K562 (cell line): Measurements from ENCODE around the gene MSX1. TPM values are rescaled to one million over a fixed set of nuclear protein-coding genes. Genes with fewer than 3 reads are reported as not detected.

Experiments used
- ATAC-seq: fragments of 200-7000 bp; cut with Tn5 transposase; 3 replicates; pipeline ENCODE4 v1.9.1; 2020; ENCODE audit warnings: moderate library complexity
- BruUV-seq: library from RNA; stranded (reverse); fragments of 400-500 nt; replicated peaks from 2 replicates; lab custom pipeline; 2021; lab: Mats Ljungman, UMichigan
- CTCF ChIA-PET: fragments of 300-600 bp; formaldehyde crosslinking; extraction: SDS; loops from one replicate; lab custom pipeline; 2021; ENCODE audit warnings: low intra/inter-chr PET ratio; lab: Yijun Ruan, JAX
- POLR2A ChIA-PET: fragments of 300-600, 350-650 bp; sonication (Branson Sonifier 250); formaldehyde crosslinking; extraction: SDS; loops from one replicate; lab custom pipeline; 2021; ENCODE audit warnings: antibody characterized with exemption, inconsistent platforms; lab: Yijun Ruan, JAX
- DNase-seq, 4 experiments: peaks; one replicate each; pipeline versions ENCODE4 v3.0.0 to v3.0.0-alpha.2; 2011 to 2018; ENCODE audit warnings: low spot score in 3 of 4, mixed read lengths in 3 of 4; ENCODE audit errors: extremely low read depth in 1 of 4
- FAIRE-seq: peaks from 2 replicates; lab custom pipeline; 2011; peaks lifted over from hg19 to GRCh38; lab: Jason Lieb, UNC
- H2AFZ ChIP-seq: 2 replicates; pipeline ENCODE4 v1.6.0; 2011; ENCODE audit warnings: low read depth, low read length, control low read depth, inconsistent platforms
- H3K27ac ChIP-seq: fragments of 200-600 bp; 3 replicates; pipeline ENCODE4 v1.8.0; 2011; ENCODE audit warnings: low read depth, mild to moderate bottlenecking, control low read depth, inconsistent platforms, low read length, moderate library complexity, mixed read lengths; ENCODE audit errors: extremely low read depth
- H3K27me3 ChIP-seq, 2 experiments: fragments of 300-600 bp in 1 of 2; 2 replicates in 1 of 2; 3 replicates in 1 of 2; pipeline versions ENCODE4 v1.6.0 to v1.8.0; 2011; ENCODE audit warnings: inconsistent platforms in 2 of 2, low read length in 2 of 2, mild to moderate bottlenecking in 1 of 2, mixed read lengths in 1 of 2, moderate library complexity in 1 of 2; ENCODE audit not compliant: control insufficient read depth in 2 of 2, insufficient read depth in 2 of 2
- H3K36me3 ChIP-seq: fragments of 300-600 bp; 3 replicates; pipeline ENCODE4 v1.8.0; 2011; ENCODE audit warnings: mild to moderate bottlenecking, low read length, inconsistent platforms; ENCODE audit not compliant: control insufficient read depth, insufficient read depth
- H3K4me1 ChIP-seq, 2 experiments: fragments of 200-600 bp in 1 of 2; replicated peaks in 1 of 2; 2 replicates in 1 of 2; 3 replicates in 1 of 2; pipeline versions ENCODE4 v1.5.1 to v1.8.0; 2011; ENCODE audit warnings: inconsistent platforms in 2 of 2, low read length in 2 of 2, mild to moderate bottlenecking in 1 of 2, mixed read lengths in 1 of 2, moderate library complexity in 1 of 2; ENCODE audit not compliant: control insufficient read depth in 2 of 2, insufficient read depth in 2 of 2
- H3K4me2 ChIP-seq: 2 replicates; pipeline ENCODE4 v1.6.1; 2011; ENCODE audit warnings: low read length, control low read depth, inconsistent platforms, mixed read lengths; ENCODE audit not compliant: insufficient read depth
- H3K4me3 ChIP-seq: fragments of 200-600 bp; sonication (generic), shearing (Covaris generic); 2 replicates; pipeline ENCODE4 v1.5.1; 2016; ENCODE audit warnings: control low read depth, inconsistent platforms
- H3K79me2 ChIP-seq: fragments of 200-600 bp; 3 replicates; pipeline ENCODE4 v1.8.0; 2011; ENCODE audit warnings: low read length, inconsistent platforms; ENCODE audit not compliant: control insufficient read depth, insufficient read depth
- H3K9ac ChIP-seq, 2 experiments: 2 replicates each; pipeline versions ENCODE4 v1.6.0 to v1.6.1; 2011; ENCODE audit warnings: low read depth in 2 of 2, low read length in 2 of 2, control low read depth in 1 of 2, inconsistent platforms in 1 of 2, mild to moderate bottlenecking in 1 of 2, mixed read lengths in 1 of 2; ENCODE audit not compliant: insufficient read depth in 1 of 2
- H3K9me1 ChIP-seq: one replicate; pipeline ENCODE4 v1.6.0; 2011; ENCODE audit warnings: inconsistent platforms, mild to moderate bottlenecking, low read length, moderate library complexity; ENCODE audit not compliant: control insufficient read depth, insufficient read depth
- H3K9me3 ChIP-seq: replicated peaks from 2 replicates; pipeline ENCODE4 v1.5.1; 2011; ENCODE audit warnings: low read depth, low read length, inconsistent platforms; ENCODE audit not compliant: control insufficient read depth, insufficient read depth
- H4K20me1 ChIP-seq: replicated peaks from 2 replicates; pipeline ENCODE4 v1.6.1; 2011; ENCODE audit warnings: low read length, inconsistent platforms, mixed read lengths; ENCODE audit not compliant: control insufficient read depth, insufficient read depth
- CGGBP1 ChIP-seq: fragments of 250-450 bp; sonication (Bioruptor Pico); IDR thresholded peaks from 2 replicates; pipeline ENCODE4 v1.9.0; 2021; ENCODE audit warnings: mild to moderate bottlenecking
- CTCF ChIP-seq, 3 experiments: IDR thresholded peaks in 2 of 3; conservative IDR thresholded peaks in 1 of 3; 2 replicates each; pipeline ENCODE4 v1.5.1; 2011 to 2012; ENCODE audit warnings: low read length in 3 of 3, mild to moderate bottlenecking in 3 of 3, control low read depth in 2 of 3, improper control_type of control experiment in 1 of 3, inconsistent platforms in 1 of 3, low read depth in 1 of 3, mixed read lengths in 1 of 3, moderate library complexity in 1 of 3; ENCODE audit not compliant: insufficient read depth in 2 of 3
- GATA2 ChIP-seq: sonication (generic); formaldehyde crosslinking; IDR thresholded peaks from 2 replicates; pipeline ENCODE4 v1.4.0; 2020; ENCODE audit warnings: mild to moderate bottlenecking, missing genetic modification reagents
- KDM2B ChIP-seq: fragments of 250-450 bp; sonication (Bioruptor Pico); IDR thresholded peaks from 2 replicates; pipeline ENCODE4 v1.8.0; 2021; ENCODE audit warnings: mild to moderate bottlenecking, moderate library complexity
- KLF13 ChIP-seq: fragments of 450-650 bp; IDR thresholded peaks from 2 replicates; pipeline ENCODE4 v1.6.1; 2016; ENCODE audit warnings: missing genetic modification characterization, low read depth, mild to moderate bottlenecking, missing compliant biosample characterization, moderate library complexity, borderline replicate concordance
- MTA3 ChIP-seq: fragments of 450-650 bp; formaldehyde crosslinking; IDR thresholded peaks from 2 replicates; pipeline ENCODE4 v1.6.1; 2017; ENCODE audit warnings: mild to moderate bottlenecking, borderline replicate concordance
- PHB2 ChIP-seq: fragments of 450-650 bp; IDR thresholded peaks from 2 replicates; pipeline ENCODE4 v1.6.1; 2017; ENCODE audit warnings: low read depth
- SMAD2 ChIP-seq: fragments of 150-350 bp; IDR thresholded peaks from 2 replicates; pipeline ENCODE4 v1.6.1; 2014; ENCODE audit warnings: low read depth, mild to moderate bottlenecking, low read length
- THRB ChIP-seq: fragments of 450-650 bp; formaldehyde crosslinking; conservative IDR thresholded peaks from 2 replicates; pipeline ENCODE4 v1.4.0; 2022; ENCODE audit warnings: mild to moderate bottlenecking, missing genetic modification characterization
- ZNF445 ChIP-seq: fragments of 250-450 bp; sonication (Bioruptor Pico); IDR thresholded peaks from 2 replicates; pipeline ENCODE4 v1.4.0; 2020; ENCODE audit warnings: low read depth, mild to moderate bottlenecking, moderate library complexity
- WGBS: fragments of 100-300 bp; shearing (Covaris generic); methylation state at CpG from one replicate; pipeline ENCODE4 v1.1.6; 2016; ENCODE audit warnings: low coverage, mixed read lengths; ENCODE audit not compliant: insufficient coverage; ENCODE audit errors: missing lambda C conversion rate; 5-methylcytosine and 5-hydroxymethylcytosine counted together
- in situ Hi-C: fragments of 300-500 bp; cut with MboI; formaldehyde crosslinking; loops from 4 replicates; pipeline ENCODE4 v1.15.0; 2018; ENCODE audit warnings: inconsistent platforms, mixed read lengths
- intact Hi-C: fragments of 100-400 bp; cut with micrococcal nuclease; formaldehyde crosslinking; loops from 2 replicates; pipeline ENCODE4 v1.14.2; 2022
- polyA plus RNA-seq, 8 experiments: library from polyadenylated mRNA; depleted of rRNA in 4 of 8; stranded (reverse) in 5 of 8; unstranded in 3 of 8; fragments of >200 nt; fragmentation: Nextera tagmentation in 2 of 8; fragmentation: Illumina TruSeq in 1 of 8; extraction: Ambion mirVana in 2 of 8; extraction: Trizol in 1 of 8; gene quantifications; 2 replicates each; pipeline versions ENCODE4 v1.2.1 to v1.2.3, GENCODE V29; 2011 to 2014; ENCODE audit warnings: inconsistent platforms in 1 of 8, missing spikeins in 1 of 8
- total RNA-seq, 7 experiments: library from RNA; depleted of rRNA in 6 of 7; stranded (reverse); fragments of >200 nt in 6 of 7; fragmentation: Illumina TruSeq in 2 of 7; extraction: Trizol in 2 of 7; gene quantifications; 2 replicates each; pipeline versions ENCODE4 v1.2.1 to v1.2.3, GENCODE V29; 2011 to 2021; ENCODE audit warnings: low replicate concordance in 1 of 7

The MSX1 gene
- total and polyA plus RNA-seq, 9 of the 15 experiments (the other 6 are each of a cell fraction or from before 2014, with no cell fraction given): 1.3 to 6.3 (median 2.3) TPM

GRCh38 chr4:4851081-4851480, 8.4 kb upstream of the MSX1 start:
- peaks cover 4 to 17% of the 10 kb centered on the region in 2 experiments; a peak in 3 of 5 replicates for H3K4me1 ChIP-seq
- ATAC-seq: no peak
- H3K4me2 ChIP-seq: no peak overlapping the region
- no peak for FAIRE-seq
- BruUV-seq: no TSS peak
- H3K9ac ChIP-seq: no peak overlapping the region
- in situ Hi-C loops (no loop called here), intact Hi-C loops (no loop called here)
- H3K79me2 ChIP-seq: no peaks in the 10 kb centered on the region
- no peaks in the 10 kb centered on the region for H3K36me3 ChIP-seq
- ChIA-PET POLR2A (no interaction called here), CTCF (no interaction called here)
- H3K27me3 ChIP-seq: peaks cover 33 to 59% of the 10 kb centered on the region in 2 experiments
- peaks cover 17% of the 10 kb centered on the region for H4K20me1 ChIP-seq
- no peak overlapping the region for H2AFZ ChIP-seq
- no peak for DNase-seq
- no peaks in the 10 kb centered on the region for H3K9me1 ChIP-seq
- no peak for TF ChIP-seq ZNF445 (CRISPR knock-in tag)
- TF ChIP-seq THRB (CRISPR knock-in tag): no peak
- TF ChIP-seq CGGBP1 (CRISPR knock-in tag): no peak
- TF ChIP-seq SMAD2: no peak
- TF ChIP-seq GATA2 (CRISPR knock-in tag): no peak
- no peak for TF ChIP-seq PHB2
- TF ChIP-seq KLF13 (tag): no peak
- TF ChIP-seq CTCF (IDR thresholded peaks at IDR 0.05 in 2 of 3, conservative IDR thresholded peaks at IDR 0.05 in 1 of 3; ENCODE audit: insufficient read depth in 2 of 3, low read depth in 1 of 3, low read length in 3 of 3): no peak
- no peak for TF ChIP-seq MTA3
- no peak for TF ChIP-seq KDM2B (CRISPR knock-in tag)
- no peak overlapping the region for H3K4me3 ChIP-seq
- 5% methylated on average over 10 of the region's 12 CpGs for WGBS
- no peaks in the 10 kb centered on the region for H3K9me3 ChIP-seq
- H3K27ac ChIP-seq: no peak overlapping the region
